ENCODE measurements around the gene ARTN. TPM values are rescaled to one million over a fixed set of nuclear protein-coding genes. Genes with fewer than 3 reads are reported as not detected.

ARTN gene
- total RNA-seq, 1 donor from 2014 or later: 7.2 TPM

DNA sequence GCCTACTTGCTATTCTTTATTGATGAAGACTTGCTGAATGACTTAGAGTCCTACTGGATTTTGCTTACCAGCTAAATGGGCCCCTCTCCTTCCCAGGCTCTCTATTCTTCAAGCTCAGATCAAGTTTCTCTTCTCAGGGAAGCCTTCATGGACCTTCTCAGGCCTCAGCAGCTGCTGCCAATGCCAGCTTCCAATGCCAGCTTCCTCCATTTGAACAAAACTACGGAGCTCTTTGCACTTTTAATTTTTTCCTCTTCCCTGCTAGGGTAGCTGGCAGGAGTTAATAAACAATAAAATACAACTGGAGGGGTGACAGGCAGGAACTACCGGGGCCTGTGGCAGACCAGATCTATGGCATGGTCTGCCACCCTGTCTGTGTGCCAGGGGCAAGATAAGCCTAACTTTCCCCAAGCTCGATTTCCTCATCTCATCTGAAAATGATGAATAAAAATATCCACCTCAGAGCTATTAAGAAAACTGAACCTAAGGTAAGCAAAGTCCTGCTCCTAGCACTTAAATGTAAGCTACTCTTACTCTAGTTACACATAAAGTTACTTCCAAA, 12.2 kb downstream of the ARTN start:
- TF ChIP-seq, protein P1, sequence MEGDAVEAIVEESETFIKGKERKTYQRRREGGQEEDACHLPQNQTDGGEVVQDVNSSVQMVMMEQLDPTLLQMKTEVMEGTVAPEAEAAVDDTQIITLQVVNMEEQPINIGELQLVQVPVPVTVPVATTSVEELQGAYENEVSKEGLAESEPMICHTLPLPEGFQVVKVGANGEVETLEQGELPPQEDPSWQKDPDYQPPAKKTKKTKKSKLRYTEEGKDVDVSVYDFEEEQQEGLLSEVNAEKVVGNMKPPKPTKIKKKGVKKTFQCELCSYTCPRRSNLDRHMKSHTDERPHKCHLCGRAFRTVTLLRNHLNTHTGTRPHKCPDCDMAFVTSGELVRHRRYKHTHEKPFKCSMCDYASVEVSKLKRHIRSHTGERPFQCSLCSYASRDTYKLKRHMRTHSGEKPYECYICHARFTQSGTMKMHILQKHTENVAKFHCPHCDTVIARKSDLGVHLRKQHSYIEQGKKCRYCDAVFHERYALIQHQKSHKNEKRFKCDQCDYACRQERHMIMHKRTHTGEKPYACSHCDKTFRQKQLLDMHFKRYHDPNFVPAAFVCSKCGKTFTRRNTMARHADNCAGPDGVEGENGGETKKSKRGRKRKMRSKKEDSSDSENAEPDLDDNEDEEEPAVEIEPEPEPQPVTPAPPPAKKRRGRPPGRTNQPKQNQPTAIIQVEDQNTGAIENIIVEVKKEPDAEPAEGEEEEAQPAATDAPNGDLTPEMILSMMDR (conservative IDR thresholded peaks at IDR 0.05): no peak
- H3K27me3 Mint-ChIP-seq: peaks cover 4% of the 10 kb centered on the region
- peak overlapping the region; percentile 91 for H3K4me3 Mint-ChIP-seq
- peaks cover 31% of the 10 kb centered on the region for H3K4me1 Mint-ChIP-seq (ENCODE audit: unreplicated experiment)
- peaks cover 6% of the 10 kb centered on the region for H3K36me3 Mint-ChIP-seq
- DNase-seq (ENCODE audit: extremely low spot score, unreplicated experiment): no peak
- H3K9me3 Mint-ChIP-seq: no peaks in the 10 kb centered on the region
- H3K27ac Mint-ChIP-seq: peak overlapping the region; percentile 90

DNA sequence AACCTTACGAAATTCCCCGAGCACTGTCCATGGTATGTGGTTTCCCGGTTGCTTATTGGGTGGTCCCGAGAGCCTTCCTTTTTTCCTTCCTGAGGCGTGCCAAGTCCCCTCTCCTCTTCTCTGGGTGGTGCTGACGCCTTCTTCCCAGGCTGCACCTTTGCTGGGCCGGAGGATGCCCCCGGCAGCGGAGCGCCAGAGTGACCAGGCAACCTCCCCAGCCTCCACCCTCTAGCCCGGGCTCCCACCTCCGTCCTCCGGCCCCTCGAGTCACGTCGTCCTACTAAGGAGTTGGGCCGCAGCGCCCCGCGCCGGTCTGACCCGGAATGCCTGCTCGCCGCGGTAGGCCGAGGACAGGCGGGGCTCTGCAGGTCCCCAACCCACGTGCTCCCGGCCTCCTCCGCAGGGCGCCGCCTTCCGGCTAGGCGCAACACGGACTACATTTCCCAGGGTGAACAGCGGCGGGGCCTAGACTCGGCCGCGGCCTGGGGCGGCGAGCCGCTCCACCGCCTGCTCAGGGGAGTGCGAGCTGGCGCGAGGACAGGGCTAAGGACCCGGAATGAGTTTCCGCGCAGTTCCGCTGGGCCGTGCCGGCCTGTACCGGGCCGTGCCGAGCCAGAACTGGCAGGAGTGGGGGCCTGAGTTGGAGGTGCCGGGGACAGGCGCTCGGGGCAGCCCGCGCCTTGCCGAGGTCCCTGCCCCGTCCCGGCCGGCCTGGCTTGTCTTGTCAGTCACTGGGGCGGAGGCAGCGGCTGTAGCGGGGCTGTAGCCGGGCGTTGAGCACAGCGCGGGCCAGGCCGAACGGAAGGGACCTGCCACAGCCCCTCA, 12.8 kb downstream of the ARTN start, which contains the start of gene IPO13:
IPO13 (plus strand) TSS at position 715 of the 825 bp plus-strand sequence. CDS start 651 bp downstream, outside the sequence.
- peak within 1 kb of the TSS; percentile 91 for H3K4me3 Mint-ChIP-seq
- no peaks in the 10 kb centered on the region for H3K9me3 Mint-ChIP-seq

DNA sequence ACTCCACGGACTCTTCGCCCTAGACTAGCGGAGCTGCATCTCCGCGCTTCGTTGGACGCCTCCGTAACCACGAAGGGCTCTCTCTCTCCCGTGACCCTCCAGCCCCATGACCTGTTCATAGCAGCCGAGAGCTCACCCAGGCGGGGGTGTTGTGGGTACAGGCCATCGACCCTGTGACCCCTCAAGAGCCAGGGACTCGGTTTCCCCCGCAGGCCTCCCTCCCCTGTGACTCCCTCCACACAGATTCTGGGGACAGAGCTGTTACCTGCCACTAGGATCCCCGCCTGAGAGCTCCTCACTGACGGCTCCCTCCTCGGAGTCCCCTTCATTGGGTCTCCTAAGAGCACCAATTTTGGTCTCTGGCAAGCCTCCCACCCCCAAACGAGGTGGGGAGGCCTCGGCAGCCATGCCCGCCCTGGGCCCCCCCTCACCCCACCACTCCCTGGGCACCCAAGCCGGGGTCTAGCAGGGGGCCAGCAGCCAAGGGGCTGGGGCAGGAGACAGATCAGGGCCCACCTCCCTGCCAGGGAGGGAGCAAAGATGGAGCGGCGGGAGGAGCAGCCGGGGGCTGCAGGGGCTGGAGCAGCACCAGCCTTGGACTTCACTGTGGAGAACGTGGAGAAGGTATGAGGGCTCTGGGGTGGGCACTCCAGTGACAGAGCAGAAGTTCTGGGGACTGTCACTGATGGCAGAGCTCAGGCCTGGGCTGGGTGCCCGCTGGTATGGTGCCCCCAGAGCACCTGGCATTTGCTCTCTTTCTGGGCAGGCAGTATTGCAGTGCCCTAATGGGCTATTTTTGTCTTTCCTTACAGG, 13.7 kb downstream of the ARTN start:
- peak overlapping the region; percentile 91 for H3K4me3 Mint-ChIP-seq
- peaks cover 31% of the 10 kb centered on the region for H3K4me1 Mint-ChIP-seq (ENCODE audit: unreplicated experiment)
- no peaks in the 10 kb centered on the region for H3K9me3 Mint-ChIP-seq
- peak overlapping the region; percentile 90 for H3K27ac Mint-ChIP-seq
- DNase-seq (ENCODE audit: extremely low spot score, unreplicated experiment): no peak
- peaks cover 4% of the 10 kb centered on the region for H3K27me3 Mint-ChIP-seq
- TF ChIP-seq, protein P1 (conservative IDR thresholded peaks at IDR 0.05): no peak
- H3K36me3 Mint-ChIP-seq: peaks cover 6% of the 10 kb centered on the region

More for the DNA sequence above, 12.8 kb downstream of the ARTN start, which contains the start of gene IPO13:
- Mint-ChIP-seq H3K36me3 (peaks cover 6% of the 10 kb centered on the region), H3K27me3 (peaks cover 4% of the 10 kb centered on the region), H3K4me1 (ENCODE audit: unreplicated experiment) (peaks cover 31% of the 10 kb centered on the region), H3K27ac (peak within 1 kb of the TSS; percentile 90)
- DNase-seq (ENCODE audit: extremely low spot score, unreplicated experiment): peak; percentile 97
- TF ChIP-seq, protein P1 (conservative IDR thresholded peaks at IDR 0.05): peak; percentile 78

DNA sequence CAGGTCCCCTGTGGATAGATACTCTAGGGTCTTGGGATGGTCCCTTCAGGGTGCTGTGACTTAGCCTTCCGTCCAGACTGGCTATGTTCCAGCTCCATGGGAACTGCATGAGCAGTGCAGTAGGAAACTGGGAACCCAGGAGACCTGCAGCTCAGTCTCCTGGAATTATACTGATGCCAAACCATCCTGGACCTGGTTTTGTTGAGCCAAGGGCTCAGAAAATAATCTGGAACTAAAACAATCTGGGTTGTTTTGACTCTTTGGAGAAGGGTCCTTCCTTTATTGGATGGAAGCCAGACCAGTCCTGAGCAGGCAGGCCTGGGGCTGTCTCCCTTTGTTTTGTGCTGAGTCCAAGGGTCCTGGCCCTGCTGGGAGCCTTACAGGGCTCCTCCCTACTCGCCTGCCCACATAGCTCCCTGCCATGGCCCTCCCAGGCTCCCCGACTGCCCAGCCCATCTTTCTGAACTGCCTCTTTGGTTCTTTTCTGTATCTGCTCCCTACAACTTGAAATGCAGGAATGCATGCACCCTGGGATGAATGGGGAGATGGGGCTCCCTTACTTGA, 14.4 kb downstream of the ARTN start:
- TF ChIP-seq, protein P1 (conservative IDR thresholded peaks at IDR 0.05): no peak

DNA sequence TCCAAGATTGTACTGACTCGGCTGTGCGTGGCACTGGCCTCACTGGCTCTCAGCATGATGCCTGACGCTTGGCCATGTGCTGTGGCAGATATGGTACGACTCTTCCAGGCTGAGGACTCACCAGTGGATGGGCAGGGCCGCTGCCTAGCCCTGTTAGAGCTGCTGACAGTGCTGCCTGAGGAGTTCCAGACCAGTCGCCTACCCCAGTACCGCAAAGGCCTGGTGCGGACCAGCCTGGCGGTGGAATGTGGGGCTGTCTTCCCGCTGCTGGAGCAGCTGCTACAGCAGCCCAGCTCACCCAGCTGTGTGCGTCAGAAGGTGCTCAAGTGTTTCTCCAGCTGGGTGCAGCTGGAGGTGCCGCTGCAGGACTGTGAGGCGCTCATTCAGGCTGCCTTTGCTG, 16.1 kb downstream of the ARTN start:
- no peak for DNase-seq (ENCODE audit: extremely low spot score, unreplicated experiment)
- TF ChIP-seq, protein P1 (conservative IDR thresholded peaks at IDR 0.05): no peak
- Mint-ChIP-seq H3K36me3 (peaks cover 6% of the 10 kb centered on the region), H3K27me3 (no peaks in the 10 kb centered on the region), H3K27ac (no peak overlapping the region), H3K9me3 (no peaks in the 10 kb centered on the region), H3K4me1 (ENCODE audit: unreplicated experiment) (peaks cover 43% of the 10 kb centered on the region), H3K4me3 (no peak overlapping the region)

More for the DNA sequence above, 14.4 kb downstream of the ARTN start:
- H3K9me3 Mint-ChIP-seq: no peaks in the 10 kb centered on the region
- peaks cover 6% of the 10 kb centered on the region for H3K36me3 Mint-ChIP-seq
- peak overlapping the region; percentile 91 for H3K4me3 Mint-ChIP-seq
- H3K27ac Mint-ChIP-seq: peak overlapping the region; percentile 80
- H3K4me1 Mint-ChIP-seq (ENCODE audit: unreplicated experiment): peaks cover 35% of the 10 kb centered on the region
- no peak for DNase-seq (ENCODE audit: extremely low spot score, unreplicated experiment)
- peaks cover 2% of the 10 kb centered on the region for H3K27me3 Mint-ChIP-seq

All from type B pancreatic cell (in vitro differentiated cells).